Measurements from ENCODE around the gene KLHL3.

KLHL3 gene

GRCh38 chr5:137751869-137752491 is 16.1 kb upstream of the KLHL3 start:
- peak in 1 of 10 donors; percentile 15 for DNase-seq
- intact Hi-C loops (cut with DNase I), result loop anchor here (1.0 to 10.0 kb wide), 2 partner anchors 133 to 381 kb away; partner anchors contain the start of gene PKD2L2

- intact Hi-C loops (cut with DNase I), result loop anchor here (10.0 kb wide), 1 partner anchor 134 kb away; the partner anchor contains the start of gene PKD2L2
- no peak for DNase-seq
These were observed 14.5 kb upstream of the KLHL3 start for GRCh38 chr5:137750436-137750835.

GRCh38 chr5:137747848-137748247 is 12.0 kb upstream of the KLHL3 start:
- no peak for DNase-seq
- intact Hi-C loops (cut with DNase I), result no loop called here

- DNase-seq, result peak in 5 of 10 donors; percentile 31 to 83 (median 41)
- intact Hi-C loops (cut with DNase I), result loop anchor here (1.0 kb wide), 1 partner anchor 114 kb away; no protein-coding TSS in a partner anchor
These were observed 7.2 kb upstream of the KLHL3 start for GRCh38 chr5:137743031-137743640.

GRCh38 chr5:137741718-137742117 is 5.8 kb upstream of the KLHL3 start:
- intact Hi-C loops (cut with DNase I), result no loop called here
- no peak for DNase-seq

GRCh38 chr5:137739737-137740136 is 3.8 kb upstream of the KLHL3 start:
- intact Hi-C loops (cut with DNase I), result no loop called here
- no peak for DNase-seq

GRCh38 chr5:137738947-137739346 is 3.1 kb upstream of the KLHL3 start:
- intact Hi-C loops (cut with DNase I), result no loop called here
- no peak for DNase-seq

GRCh38 chr5:137737349-137738131 is 1.7 kb upstream of the KLHL3 start:
- no peak for DNase-seq
- intact Hi-C loops (cut with DNase I), result no loop called here

GRCh38 chr5:137736496-137736895 is 607 bp upstream of the KLHL3 start:
- no peak for DNase-seq
- intact Hi-C loops (cut with DNase I), result no loop called here

- peak; percentile 9 to 82 (median 40) for DNase-seq
- intact Hi-C loops (cut with DNase I), result no loop called here
These were observed 831 bp downstream of the KLHL3 start for GRCh38 chr5:137734962-137735554.

- intact Hi-C loops (cut with DNase I), result no loop called here
- peak in 1 of 10 donors; percentile 46 for DNase-seq
These were observed 1.6 kb downstream of the KLHL3 start for GRCh38 chr5:137734331-137734730.

- DNase-seq, result no peak
- intact Hi-C loops (cut with DNase I), result no loop called here
These were observed 2.0 kb downstream of the KLHL3 start for GRCh38 chr5:137733922-137734321.

- intact Hi-C loops (cut with DNase I), result no loop called here
- no peak for DNase-seq
These were observed 2.9 kb downstream of the KLHL3 start for GRCh38 chr5:137733006-137733405.

- intact Hi-C loops (cut with DNase I), result no loop called here
- DNase-seq, result no peak
These were observed 4.7 kb downstream of the KLHL3 start for GRCh38 chr5:137731176-137731575.

- intact Hi-C loops (cut with DNase I), result no loop called here
- no peak for DNase-seq
These were observed 5.6 kb downstream of the KLHL3 start for GRCh38 chr5:137730336-137730735.

GRCh38 chr5:137728048-137728447 is 7.8 kb downstream of the KLHL3 start:
- DNase-seq, result no peak
- intact Hi-C loops (cut with DNase I), result no loop called here

GRCh38 chr5:137727623-137728022 is 8.3 kb downstream of the KLHL3 start:
- intact Hi-C loops (cut with DNase I), result no loop called here
- no peak for DNase-seq

GRCh38 chr5:137724251-137724650 is 11.6 kb downstream of the KLHL3 start:
- no peak for DNase-seq

GRCh38 chr5:137718611-137719010 is 17.3 kb downstream of the KLHL3 start:
- intact Hi-C loops (cut with DNase I), result no loop called here
- no peak for DNase-seq

More at GRCh38 chr5:137724251-137724650, 11.6 kb downstream of the KLHL3 start:
- intact Hi-C loops (cut with DNase I), result no loop called here

- intact Hi-C loops (cut with DNase I), result no loop called here
- no peak for DNase-seq
These were observed 19.6 kb downstream of the KLHL3 start for GRCh38 chr5:137716337-137716736.

GRCh38 chr5:137715456-137715855 is 20.4 kb downstream of the KLHL3 start:
- intact Hi-C loops (cut with DNase I), result no loop called here

More at GRCh38 chr5:137715456-137715855, 20.4 kb downstream of the KLHL3 start:
- DNase-seq, result no peak
